Epithelial cell of esophagus (primary cell): Measurements from ENCODE around the gene JDP2.

ENCODE experiments used
- DNase-seq: peaks from one replicate; pipeline ENCODE4 v3.0.0; 2010; ENCODE audit warnings: low read depth
- H3K4me3 ChIP-seq: 2 replicates; pipeline ENCODE4 v1.5.1; 2011; ENCODE audit warnings: mild to moderate bottlenecking, low read length, control low read depth
- TF ChIP-seq, protein P1 (sequence below): IDR thresholded peaks from 2 replicates; pipeline ENCODE4 v1.5.1; 2011; ENCODE audit warnings: low read depth, mild to moderate bottlenecking, low read length, control low read depth, inconsistent platforms; ENCODE audit not compliant: insufficient read depth; ENCODE audit errors: missing control alignments

JDP2 gene

DNA sequence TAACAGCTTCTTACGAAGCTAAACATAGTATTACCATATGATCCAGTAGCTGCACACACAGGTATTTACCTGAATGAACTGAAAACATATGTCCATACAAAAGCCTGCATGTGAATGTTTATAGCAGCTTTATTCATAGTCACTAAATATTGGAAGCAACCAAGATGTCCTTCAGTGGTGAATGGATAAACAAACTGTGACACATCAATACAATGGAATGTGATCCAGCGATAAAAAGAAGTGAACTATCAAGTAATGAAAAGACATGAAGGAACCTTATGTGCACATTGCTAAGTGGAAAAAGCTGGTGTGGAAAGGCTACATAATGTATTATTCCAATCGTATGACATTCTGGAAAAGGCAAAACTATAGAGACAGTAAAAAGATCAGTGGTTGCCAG is 38.1 kb upstream of the JDP2 start:
- DNase-seq = peak; percentile 30
- H3K4me3 ChIP-seq = no peak overlapping the region
- TF ChIP-seq, protein P1, sequence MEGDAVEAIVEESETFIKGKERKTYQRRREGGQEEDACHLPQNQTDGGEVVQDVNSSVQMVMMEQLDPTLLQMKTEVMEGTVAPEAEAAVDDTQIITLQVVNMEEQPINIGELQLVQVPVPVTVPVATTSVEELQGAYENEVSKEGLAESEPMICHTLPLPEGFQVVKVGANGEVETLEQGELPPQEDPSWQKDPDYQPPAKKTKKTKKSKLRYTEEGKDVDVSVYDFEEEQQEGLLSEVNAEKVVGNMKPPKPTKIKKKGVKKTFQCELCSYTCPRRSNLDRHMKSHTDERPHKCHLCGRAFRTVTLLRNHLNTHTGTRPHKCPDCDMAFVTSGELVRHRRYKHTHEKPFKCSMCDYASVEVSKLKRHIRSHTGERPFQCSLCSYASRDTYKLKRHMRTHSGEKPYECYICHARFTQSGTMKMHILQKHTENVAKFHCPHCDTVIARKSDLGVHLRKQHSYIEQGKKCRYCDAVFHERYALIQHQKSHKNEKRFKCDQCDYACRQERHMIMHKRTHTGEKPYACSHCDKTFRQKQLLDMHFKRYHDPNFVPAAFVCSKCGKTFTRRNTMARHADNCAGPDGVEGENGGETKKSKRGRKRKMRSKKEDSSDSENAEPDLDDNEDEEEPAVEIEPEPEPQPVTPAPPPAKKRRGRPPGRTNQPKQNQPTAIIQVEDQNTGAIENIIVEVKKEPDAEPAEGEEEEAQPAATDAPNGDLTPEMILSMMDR = no peak

DNA sequence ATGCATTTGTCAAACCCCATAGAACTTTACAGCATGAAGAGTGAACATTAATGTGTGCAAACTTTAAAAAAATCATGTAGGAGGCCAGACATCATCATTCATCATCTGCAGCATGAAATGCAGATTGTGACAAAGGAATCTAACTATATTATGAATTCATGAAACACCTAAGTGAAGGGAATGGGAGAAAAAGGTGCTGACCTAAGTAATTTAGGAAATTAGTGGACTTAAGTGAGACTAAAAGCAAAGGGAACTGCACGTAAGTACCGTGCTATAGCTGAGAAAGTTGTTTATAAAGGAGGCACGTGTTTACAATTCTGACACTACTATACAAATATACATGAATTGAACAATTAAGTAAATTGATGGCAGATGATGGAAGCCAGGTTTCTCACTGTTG is 37.6 kb upstream of the JDP2 start:
- no peak for DNase-seq
- TF ChIP-seq, protein P1 = no peak
- no peak overlapping the region for H3K4me3 ChIP-seq

DNA sequence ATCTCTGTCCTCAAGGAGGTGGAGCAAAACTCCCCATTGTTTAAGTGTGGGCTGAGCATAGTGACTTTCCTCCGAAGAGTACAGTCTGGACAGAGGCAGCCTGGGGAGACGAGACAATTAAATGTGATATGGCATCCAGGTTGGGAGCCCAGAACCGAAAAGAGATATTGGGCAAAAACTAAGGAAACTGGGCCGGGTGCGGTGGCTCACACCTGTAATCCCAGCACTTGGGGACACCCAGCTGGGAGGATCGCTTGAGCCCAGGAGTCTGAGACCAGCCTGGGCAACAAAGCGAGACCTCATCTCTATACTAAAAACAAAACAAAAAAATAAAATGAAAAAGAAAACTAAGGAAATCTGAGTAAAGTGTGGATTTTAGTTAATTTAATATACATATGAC is 35.9 kb upstream of the JDP2 start:
- TF ChIP-seq, protein P1 = no peak
- DNase-seq = no peak
- no peak overlapping the region for H3K4me3 ChIP-seq

DNA sequence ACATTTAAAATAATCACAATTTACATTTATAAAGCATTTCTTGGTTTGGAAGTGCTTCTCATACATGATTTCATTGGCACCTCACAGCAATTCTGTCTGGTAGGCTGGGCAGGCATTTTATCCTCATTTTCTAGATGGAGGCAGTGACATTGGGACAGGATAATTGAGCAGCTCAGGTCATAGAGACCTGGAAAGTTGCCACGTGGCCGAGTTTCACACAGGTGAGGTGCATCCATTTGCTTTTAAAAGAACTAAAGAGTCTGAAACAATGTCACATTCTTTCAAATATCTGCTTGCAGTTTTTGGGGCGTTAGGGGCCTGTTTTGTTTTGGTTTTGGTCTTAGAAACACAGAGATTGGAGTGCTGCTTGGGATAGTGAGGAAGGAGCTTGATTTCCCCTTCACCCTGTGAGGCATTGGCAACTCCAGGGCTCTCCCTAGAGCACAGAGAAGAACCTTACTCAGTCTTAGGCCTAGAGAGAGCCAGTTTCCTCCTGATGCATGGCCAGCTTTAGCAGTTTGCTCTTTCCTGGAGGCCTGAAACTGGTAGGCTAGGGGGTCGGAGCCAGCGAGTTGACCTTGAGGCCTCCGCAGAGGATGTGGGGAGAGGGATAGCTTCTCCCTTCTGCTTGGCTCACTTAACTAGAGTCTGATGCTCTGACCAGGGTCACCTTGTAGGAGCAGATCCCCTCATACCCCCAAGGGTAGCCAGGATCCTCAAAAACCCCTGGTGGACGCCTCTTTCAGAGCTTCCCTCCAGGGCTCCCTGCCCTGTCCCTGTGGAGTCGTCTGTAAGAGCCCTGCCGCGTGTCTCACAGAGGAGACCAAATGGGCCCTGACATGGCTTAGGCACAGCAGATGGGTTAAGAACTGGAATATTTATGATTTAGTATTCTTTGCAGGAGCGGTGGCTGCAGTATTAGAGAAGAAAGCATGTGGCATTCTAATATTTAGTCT is 34.9 kb upstream of the JDP2 start:
- TF ChIP-seq, protein P1 = no peak
- H3K4me3 ChIP-seq = no peak overlapping the region
- DNase-seq = no peak

DNA sequence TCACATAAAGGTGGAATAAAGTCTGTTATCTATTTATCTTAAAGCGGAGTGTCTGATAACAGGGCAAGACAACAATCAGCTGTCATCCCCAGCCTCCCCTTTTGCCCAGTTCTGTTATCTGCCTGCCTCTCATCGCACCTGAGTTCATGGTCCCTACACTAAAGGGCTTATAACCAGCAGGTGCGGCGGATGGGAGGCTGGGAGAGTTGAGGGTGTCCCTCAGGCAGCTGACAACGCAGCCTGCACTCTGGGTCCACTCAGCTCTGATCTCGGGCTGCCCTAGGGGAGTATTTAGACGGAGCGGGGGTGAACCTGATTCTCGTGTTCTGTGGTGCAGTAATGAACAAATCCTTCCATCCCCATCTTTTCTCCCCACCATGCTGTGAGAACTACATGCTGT is 34.0 kb upstream of the JDP2 start:
- no peak for DNase-seq
- no peak overlapping the region for H3K4me3 ChIP-seq
- TF ChIP-seq, protein P1 = no peak

DNA sequence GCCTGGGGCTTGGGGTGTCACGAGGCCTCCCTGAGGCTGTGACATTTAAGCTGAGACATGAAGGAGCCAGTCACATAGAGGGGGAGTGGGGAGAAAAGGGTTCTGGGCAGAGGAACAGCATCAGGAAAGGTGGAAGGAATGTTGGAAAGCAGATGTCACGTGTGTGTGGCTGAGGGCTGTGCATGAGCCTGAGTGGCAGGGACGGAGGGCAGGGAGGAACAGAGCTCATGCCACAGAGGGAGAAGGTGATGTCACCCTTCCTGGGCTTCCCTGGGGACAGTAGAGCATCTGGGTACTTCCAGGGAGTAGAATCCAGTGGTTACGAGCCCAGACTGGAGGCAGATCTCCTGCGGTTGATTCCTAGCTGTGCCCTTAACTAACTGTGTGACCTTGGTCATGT is 32.0 kb upstream of the JDP2 start:
- TF ChIP-seq, protein P1 = no peak
- no peak for DNase-seq
- H3K4me3 ChIP-seq = no peak overlapping the region

DNA sequence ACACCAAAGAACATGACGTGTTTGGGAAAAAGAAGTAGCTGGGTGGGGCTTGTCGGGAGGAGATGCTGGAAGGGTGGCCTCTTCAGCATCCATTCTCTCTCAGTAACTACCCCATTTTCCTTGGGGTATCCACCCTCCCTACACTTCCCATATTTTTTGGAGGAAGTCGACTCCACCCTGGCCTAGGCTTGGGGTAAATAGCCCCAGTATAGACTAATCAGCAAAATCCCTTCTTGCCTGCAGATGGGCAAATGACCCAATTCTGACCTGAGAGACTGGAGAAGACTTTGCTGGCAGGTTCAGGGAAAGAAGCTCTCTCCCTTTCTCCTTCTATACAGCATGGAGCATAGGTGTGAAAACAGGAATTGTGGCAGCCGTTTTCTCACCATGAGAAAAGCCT is 28.5 kb upstream of the JDP2 start:
- DNase-seq = no peak
- H3K4me3 ChIP-seq = no peak overlapping the region
- TF ChIP-seq, protein P1 = no peak
